Fibroblast of mammary gland (primary cell): Measurements from ENCODE around the gene RELCH.
"Not testable (repeated sequence)": the region's sequence is repeated elsewhere in the genome, so short reads cannot be mapped to it uniquely, and the experiment has no call there.

Experiments
- DNase-seq: peaks from one replicate; pipeline ENCODE4 v3.0.0-alpha.2; 2010; ENCODE audit warnings: low read depth
- H3K4me3 ChIP-seq: 2 replicates; pipeline ENCODE4 v1.5.1; 2011; ENCODE audit warnings: low read depth, mild to moderate bottlenecking, low read length, moderate library complexity; ENCODE audit not compliant: control insufficient read depth
- TF ChIP-seq, protein P1 (sequence below): conservative IDR thresholded peaks from 2 replicates; pipeline ENCODE4 v1.5.1; 2011; ENCODE audit warnings: low read depth, low read length, inconsistent platforms; ENCODE audit not compliant: control insufficient read depth, insufficient read depth

Gene RELCH

DNA sequence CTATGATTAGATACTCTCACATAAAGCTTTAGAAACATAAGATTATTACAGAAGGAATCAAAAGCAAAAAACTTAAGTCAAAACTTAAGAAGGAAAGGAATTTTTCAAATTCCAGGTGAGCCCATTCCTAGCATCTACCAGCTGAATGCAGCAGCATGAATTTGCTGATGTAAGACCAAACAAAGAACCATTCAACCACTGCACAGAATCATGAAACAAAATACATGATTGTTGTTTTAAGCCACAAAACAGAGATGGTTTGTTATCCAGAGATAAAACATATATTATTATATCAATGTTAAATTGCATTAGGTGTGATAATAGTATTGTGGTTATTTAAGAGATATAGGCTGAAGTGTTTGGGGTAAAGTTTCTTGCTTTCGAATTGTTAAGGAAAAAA lies 29.2 kb upstream of the RELCH start:
- TF ChIP-seq, protein P1, sequence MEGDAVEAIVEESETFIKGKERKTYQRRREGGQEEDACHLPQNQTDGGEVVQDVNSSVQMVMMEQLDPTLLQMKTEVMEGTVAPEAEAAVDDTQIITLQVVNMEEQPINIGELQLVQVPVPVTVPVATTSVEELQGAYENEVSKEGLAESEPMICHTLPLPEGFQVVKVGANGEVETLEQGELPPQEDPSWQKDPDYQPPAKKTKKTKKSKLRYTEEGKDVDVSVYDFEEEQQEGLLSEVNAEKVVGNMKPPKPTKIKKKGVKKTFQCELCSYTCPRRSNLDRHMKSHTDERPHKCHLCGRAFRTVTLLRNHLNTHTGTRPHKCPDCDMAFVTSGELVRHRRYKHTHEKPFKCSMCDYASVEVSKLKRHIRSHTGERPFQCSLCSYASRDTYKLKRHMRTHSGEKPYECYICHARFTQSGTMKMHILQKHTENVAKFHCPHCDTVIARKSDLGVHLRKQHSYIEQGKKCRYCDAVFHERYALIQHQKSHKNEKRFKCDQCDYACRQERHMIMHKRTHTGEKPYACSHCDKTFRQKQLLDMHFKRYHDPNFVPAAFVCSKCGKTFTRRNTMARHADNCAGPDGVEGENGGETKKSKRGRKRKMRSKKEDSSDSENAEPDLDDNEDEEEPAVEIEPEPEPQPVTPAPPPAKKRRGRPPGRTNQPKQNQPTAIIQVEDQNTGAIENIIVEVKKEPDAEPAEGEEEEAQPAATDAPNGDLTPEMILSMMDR: no peak
- no peak for DNase-seq
- no peak overlapping the region for H3K4me3 ChIP-seq

DNA sequence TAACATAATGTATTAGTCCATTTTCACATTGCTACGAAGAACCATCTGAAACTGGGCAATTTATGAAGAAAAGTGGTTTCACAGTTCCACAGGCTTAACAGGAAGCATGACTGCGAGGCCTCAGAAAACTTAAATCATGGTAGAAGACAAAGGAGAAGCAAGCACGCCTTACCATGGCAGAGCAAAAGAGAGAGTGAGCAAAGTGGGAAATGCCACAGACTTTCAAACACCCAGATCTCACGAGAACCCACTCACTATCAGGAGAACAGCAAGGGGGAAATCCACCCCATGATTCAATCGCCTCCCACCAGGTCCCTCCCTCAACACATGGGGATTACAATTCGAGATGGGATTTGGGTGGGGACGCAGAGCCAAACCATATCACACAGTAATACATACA lies 22.7 kb upstream of the RELCH start:
- TF ChIP-seq, protein P1: no peak
- no peak for DNase-seq
- H3K4me3 ChIP-seq: no peak overlapping the region

DNA sequence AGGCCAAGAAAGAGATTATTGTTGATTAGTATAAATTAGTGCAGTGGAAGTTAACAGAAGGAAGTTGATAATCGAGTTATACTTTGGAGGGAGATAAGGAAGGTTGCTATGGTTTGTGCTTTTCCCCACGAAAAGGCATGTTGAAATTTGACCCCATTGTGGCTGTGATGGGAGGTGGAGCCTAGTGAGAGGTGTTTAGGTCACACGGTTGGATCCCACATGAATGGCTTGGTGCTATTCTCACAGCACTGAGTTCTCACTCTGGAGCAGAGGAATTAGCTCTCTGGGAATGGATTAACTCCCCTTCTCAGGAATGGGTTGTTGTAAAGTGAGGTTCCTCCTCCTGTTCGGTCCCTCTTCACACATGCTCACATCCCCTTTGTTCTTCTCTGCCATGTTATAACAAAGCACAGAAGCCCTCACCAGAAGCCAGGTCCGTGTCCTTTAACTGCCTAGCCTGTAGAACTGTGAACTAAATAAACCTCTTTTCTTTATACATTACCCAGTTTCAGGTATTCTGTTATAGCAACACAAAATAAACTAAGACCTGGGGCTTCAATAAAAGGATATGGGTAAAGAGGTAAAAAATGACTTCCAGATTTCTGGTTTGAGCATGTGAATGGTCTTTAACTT lies 22.1 kb upstream of the RELCH start:
- TF ChIP-seq, protein P1: no peak
- no peak overlapping the region for H3K4me3 ChIP-seq
- DNase-seq: no peak

DNA sequence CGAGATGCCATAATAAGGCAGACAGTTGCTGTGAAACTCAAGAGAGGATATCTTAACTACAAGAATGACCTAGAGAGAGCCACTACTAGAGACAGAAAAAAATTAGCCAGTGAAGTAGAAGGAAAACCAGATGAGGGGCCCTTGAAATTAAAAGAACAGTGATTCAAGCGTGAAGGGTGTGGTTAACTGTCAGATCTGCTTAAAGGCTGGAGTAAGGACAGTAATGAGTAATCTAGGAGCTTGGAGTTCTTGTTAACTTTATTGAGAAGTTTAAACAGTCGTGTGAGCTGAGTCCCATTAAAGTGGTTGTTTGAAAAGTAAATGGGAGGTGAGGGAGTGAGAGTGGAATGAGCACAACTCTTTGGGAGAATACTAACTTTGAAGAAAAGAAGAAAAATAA lies 21.5 kb upstream of the RELCH start:
- no peak overlapping the region for H3K4me3 ChIP-seq
- TF ChIP-seq, protein P1: no peak
- peak; percentile 16 for DNase-seq

DNA sequence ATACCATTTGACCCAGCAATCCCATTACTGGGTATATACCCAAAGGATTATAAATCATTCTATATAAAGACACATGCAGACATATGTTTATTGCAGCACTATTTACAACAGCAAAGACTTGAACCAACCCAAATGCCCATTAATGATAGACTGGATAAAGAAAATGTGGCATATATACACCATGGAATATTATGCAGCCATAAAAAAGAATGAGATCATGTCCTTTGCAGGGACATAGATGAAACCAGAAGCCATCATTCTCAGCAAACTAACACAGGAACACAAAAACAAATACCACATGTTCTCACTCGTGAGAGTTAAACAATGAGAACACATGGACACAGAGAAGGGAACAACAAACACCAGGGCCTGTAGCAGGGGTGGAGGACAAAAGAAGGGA lies 20.5 kb upstream of the RELCH start:
- not testable (repeated sequence) for H3K4me3 ChIP-seq, DNase-seq

DNA sequence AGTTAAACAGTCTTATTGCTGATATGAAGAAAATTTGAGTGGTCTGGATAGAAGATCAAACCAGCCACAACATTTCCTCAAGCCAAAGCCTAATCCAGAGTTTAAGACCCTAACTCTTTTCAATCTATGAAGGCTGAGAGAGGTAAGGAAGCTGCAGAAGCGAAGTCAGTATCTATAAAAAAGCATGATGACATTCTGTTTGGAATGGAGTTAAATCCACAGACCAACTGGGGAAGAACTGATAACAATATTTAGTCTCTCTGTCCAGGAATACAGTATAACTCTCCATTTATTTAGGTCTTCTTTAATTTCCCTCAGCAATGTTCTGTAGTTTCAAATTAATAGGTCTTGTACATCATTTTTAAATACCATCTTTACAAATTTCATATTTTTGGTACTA lies 16.2 kb upstream of the RELCH start:
- no peak for DNase-seq
- H3K4me3 ChIP-seq: no peak overlapping the region
- TF ChIP-seq, protein P1: no peak

DNA sequence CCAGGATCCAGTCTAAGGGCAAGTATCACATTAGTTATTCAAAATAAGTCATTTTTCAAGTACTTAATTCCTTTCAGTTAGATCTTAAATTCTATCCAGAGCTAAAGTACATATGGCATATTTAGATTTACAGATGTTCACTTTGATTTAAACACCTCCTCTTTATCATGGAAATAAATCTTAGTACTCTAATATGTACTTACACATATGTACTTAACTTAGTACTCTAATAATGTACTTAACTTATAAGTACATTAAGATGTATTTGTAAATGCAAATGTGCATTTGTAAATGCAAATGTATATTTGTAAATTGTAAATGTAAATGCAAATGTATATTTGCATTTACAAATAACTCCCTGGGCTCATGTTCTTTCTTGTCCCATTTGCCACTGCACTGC lies 14.8 kb upstream of the RELCH start:
- TF ChIP-seq, protein P1: no peak
- no peak overlapping the region for H3K4me3 ChIP-seq
- DNase-seq: no peak
